RWPE1 (cell line): ENCODE measurements around the gene VSIG8.

Experiments used
- CTCF ChIA-PET: fragments of 350-600 bp; sonication (Branson Sonifier 250); formaldehyde crosslinking; extraction: SDS; loops from one replicate; lab custom pipeline; 2021; lab: Yijun Ruan, JAX
- POLR2A ChIA-PET: fragments of 400-600 bp; formaldehyde crosslinking; extraction: SDS; loops from one replicate; lab custom pipeline; 2020; ENCODE audit warnings: antibody characterized with exemption; ENCODE audit not compliant: low non-redundant PET; lab: Yijun Ruan, JAX
- DNase-seq: peaks from one replicate; pipeline ENCODE4 v3.0.0; 2012; ENCODE audit warnings: low spot score
- H3K27ac ChIP-seq: fragments of 450-650 bp; 2 replicates; pipeline ENCODE4 v1.5.1; 2017
- TF ChIP-seq, protein P1 (sequence below): fragments of 450-650 bp; conservative IDR thresholded peaks from 2 replicates; pipeline ENCODE4 v1.5.1; 2017; ENCODE audit warnings: low read depth, mild to moderate bottlenecking

VSIG8 gene

GRCh38 chr1:159880430-159880829, 18.0 kb upstream of the VSIG8 start:
- H3K27ac ChIP-seq = peak overlapping the region; percentile 56
- DNase-seq = no peak
- TF ChIP-seq, protein P1, sequence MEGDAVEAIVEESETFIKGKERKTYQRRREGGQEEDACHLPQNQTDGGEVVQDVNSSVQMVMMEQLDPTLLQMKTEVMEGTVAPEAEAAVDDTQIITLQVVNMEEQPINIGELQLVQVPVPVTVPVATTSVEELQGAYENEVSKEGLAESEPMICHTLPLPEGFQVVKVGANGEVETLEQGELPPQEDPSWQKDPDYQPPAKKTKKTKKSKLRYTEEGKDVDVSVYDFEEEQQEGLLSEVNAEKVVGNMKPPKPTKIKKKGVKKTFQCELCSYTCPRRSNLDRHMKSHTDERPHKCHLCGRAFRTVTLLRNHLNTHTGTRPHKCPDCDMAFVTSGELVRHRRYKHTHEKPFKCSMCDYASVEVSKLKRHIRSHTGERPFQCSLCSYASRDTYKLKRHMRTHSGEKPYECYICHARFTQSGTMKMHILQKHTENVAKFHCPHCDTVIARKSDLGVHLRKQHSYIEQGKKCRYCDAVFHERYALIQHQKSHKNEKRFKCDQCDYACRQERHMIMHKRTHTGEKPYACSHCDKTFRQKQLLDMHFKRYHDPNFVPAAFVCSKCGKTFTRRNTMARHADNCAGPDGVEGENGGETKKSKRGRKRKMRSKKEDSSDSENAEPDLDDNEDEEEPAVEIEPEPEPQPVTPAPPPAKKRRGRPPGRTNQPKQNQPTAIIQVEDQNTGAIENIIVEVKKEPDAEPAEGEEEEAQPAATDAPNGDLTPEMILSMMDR = no peak
- ChIA-PET CTCF (interaction anchor here (0.7 to 1.0 kb wide), 3 partner anchors 81 to 408 kb away, joined by 3 to 4 read pairs (median 3); partner anchors contain the start of gene DUSP23), POLR2A (no interaction called here)

DNA sequence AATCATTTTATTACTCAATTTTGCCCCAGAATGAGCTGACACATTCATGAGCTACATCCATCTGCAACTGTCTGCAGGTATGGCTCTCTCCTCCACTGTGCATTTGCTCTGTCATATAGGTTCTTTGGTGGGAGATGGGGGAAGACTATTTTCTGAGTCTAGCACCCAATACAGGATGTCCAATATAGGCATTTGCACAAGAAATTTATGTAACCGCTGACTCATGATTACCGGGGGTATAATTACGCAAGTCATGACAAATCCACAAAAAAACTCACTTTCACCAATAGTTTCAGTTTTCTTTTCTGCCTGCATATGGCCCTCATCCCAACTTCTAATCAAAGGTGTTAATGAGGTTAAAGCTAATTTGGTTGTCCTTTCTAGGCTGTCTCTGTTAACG, 17.5 kb upstream of the VSIG8 start:
- TF ChIP-seq, protein P1 = no peak
- H3K27ac ChIP-seq = peak overlapping the region; percentile 56; the same call in 1 of the 2 replicates
- ChIA-PET CTCF (interaction anchor here (0.6 to 1.0 kb wide), 3 partner anchors 18 to 407 kb away, joined by 3 to 4 read pairs (median 3); partner anchors contain the start of gene VSIG8), POLR2A (no interaction called here)
- DNase-seq = peak; percentile 92

GRCh38 chr1:159879136-159879535, 16.7 kb upstream of the VSIG8 start:
- CTCF ChIA-PET = no interaction called here
- POLR2A ChIA-PET = no interaction called here
- no peak overlapping the region for H3K27ac ChIP-seq
- TF ChIP-seq, protein P1 = no peak
- DNase-seq = no peak

DNA sequence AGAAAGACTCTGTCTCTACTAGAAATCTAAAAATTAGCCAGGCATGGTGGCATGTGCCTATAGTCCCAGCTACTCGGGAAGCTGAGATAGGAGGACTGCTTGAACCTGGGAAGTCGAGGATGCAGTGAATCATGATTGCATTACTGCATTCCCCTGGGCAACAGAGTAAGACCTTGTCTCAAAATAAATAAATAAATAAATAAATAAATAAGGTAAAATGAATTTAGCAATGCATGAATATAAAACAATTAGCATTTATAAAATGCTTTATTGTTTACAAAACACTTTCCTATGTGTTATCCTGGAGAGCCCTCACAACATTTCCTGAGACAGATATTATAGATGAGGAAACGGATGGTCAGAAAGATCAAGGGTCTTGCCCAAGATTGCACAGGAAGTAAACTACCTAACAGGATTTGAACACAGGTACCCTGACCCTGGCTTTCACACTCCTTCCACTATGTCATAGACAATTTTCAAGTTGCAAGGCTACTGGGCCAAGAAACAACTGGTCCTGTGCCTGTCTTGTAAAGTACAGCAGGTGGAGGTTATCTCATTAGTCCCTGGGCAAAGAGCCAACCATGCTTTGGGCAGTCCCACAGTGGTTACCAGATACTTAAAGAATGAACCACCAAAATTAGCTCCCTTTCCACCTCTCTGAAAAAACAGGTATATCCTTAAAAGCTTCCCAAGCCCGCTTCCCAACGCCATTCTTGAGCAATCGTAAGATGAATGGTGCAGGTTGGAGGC, 15.4 kb upstream of the VSIG8 start:
- TF ChIP-seq, protein P1 = no peak
- ChIA-PET POLR2A (no interaction called here), CTCF (no interaction called here)
- no peak overlapping the region for H3K27ac ChIP-seq
- DNase-seq = no peak

DNA sequence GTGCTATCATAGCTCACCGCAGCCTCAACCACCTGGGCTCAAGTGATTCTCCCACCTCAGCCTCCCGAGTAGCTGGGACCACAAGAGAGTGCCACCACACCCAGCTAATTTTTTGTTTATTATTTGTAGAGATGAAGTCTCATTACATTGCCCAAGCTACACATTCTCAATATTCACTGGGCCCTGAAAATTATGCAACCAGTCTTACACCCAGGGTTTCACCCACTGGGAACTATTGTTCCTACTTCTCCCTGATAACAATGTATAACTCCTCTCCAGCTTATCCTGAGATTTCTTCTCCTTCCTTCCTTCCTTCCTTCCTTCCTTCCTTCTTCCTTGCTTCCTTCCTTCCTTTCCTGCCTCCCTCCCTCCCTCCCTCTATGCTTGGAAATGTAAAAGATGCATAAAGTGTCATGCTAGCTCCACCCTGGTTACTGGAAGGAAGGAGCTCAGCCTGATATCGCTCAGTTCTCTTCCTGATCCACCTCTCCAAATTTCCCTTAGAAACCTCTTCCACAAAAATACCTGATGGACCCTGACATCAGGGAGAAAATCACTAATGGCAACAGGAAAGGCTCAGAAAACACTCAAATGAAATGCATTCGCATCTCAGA, 11.2 kb upstream of the VSIG8 start:
- H3K27ac ChIP-seq = no peak overlapping the region
- no peak for DNase-seq
- POLR2A ChIA-PET = no interaction called here
- TF ChIP-seq, protein P1 = no peak
- CTCF ChIA-PET = interaction anchor here (0.6 to 1.5 kb wide), 3 partner anchors 15 to 75 kb away, joined by 3 to 5 read pairs (median 3); no protein-coding TSS in a partner anchor

GRCh38 chr1:159872891-159873290, 10.4 kb upstream of the VSIG8 start:
- DNase-seq = no peak
- TF ChIP-seq, protein P1 = no peak
- ChIA-PET CTCF (interaction anchor here (0.6 to 1.5 kb wide), 5 partner anchors 14 to 133 kb away, joined by 3 to 5 read pairs (median 3); no protein-coding TSS in a partner anchor), POLR2A (no interaction called here)
- H3K27ac ChIP-seq = no peak overlapping the region
